GM23338 (cell line): ENCODE measurements around the gene CADPS2. TPM values are rescaled to one million over a fixed set of nuclear protein-coding genes. Genes with fewer than 3 reads are reported as not detected.

Source experiments
- ATAC-seq: fragments of 200-7000 bp; cut with Tn5 transposase; 3 replicates; pipeline ENCODE4 v1.9.1; 2020
- DNase-seq: peaks from one replicate; pipeline ENCODE4 v3.0.0-alpha.2; 2015; ENCODE audit warnings: low spot score
- H2AFZ ChIP-seq: fragments of 200-600 bp; sonication (generic); 2 replicates; pipeline ENCODE4 v1.8.0; 2016; ENCODE audit warnings: antibody characterized with exemption, mild to moderate bottlenecking, moderate library complexity
- H3F3A ChIP-seq: fragments of 200-600 bp; sonication (generic); replicated peaks from 2 replicates; pipeline ENCODE4 v1.8.0; 2017; ENCODE audit warnings: antibody characterized with exemption, mixed run types, low read depth
- H3K27ac ChIP-seq: fragments of 200-600 bp; sonication (generic); 2 replicates; pipeline ENCODE4 v1.6.1; 2016; ENCODE audit warnings: low read depth
- H3K27me3 ChIP-seq: fragments of 200-600 bp; sonication (generic); 2 replicates; pipeline ENCODE4 v1.8.0; 2016; ENCODE audit warnings: mild to moderate bottlenecking, mixed run types, moderate library complexity; ENCODE audit not compliant: insufficient read depth
- H3K36me3 ChIP-seq: fragments of 200-600 bp; sonication (generic); 2 replicates; pipeline ENCODE4 v1.8.0; 2016; ENCODE audit warnings: mild to moderate bottlenecking; ENCODE audit not compliant: insufficient read depth
- H3K4me1 ChIP-seq: fragments of 200-600 bp; sonication (generic); 2 replicates; pipeline ENCODE4 v1.8.0; 2016; ENCODE audit warnings: mild to moderate bottlenecking, moderate library complexity; ENCODE audit not compliant: insufficient read depth
- H3K4me2 ChIP-seq: fragments of 200-600 bp; sonication (generic); 2 replicates; pipeline ENCODE4 v1.7.1; 2017; ENCODE audit warnings: mixed run types
- H3K4me3 ChIP-seq: fragments of 200-600 bp; sonication (generic); 2 replicates; pipeline ENCODE4 v1.6.1; 2016; ENCODE audit warnings: mixed run types
- H3K79me2 ChIP-seq: fragments of 200-600 bp; sonication (generic); replicated peaks from 2 replicates; pipeline ENCODE4 v1.8.0; 2017; ENCODE audit warnings: mild to moderate bottlenecking; ENCODE audit not compliant: insufficient read depth
- H3K9me2 ChIP-seq: fragments of 200-600 bp; sonication (generic); 2 replicates; pipeline ENCODE4 v1.8.0; 2017; ENCODE audit not compliant: insufficient read depth
- H4K20me1 ChIP-seq: fragments of 200-600 bp; sonication (generic); replicated peaks from 2 replicates; pipeline ENCODE4 v1.8.0; 2017; ENCODE audit warnings: mild to moderate bottlenecking; ENCODE audit not compliant: insufficient read depth
- H3K27ac Mint-ChIP-seq: 2 replicates; pipeline ENCODE4 v1.8.0; 2020; ENCODE audit warnings: inconsistent platforms, mild to moderate bottlenecking, moderate library complexity, mixed read lengths
- H3K27me3 Mint-ChIP-seq: 3 replicates; pipeline ENCODE4 v1.8.0; 2022; ENCODE audit warnings: low read depth, mild to moderate bottlenecking, moderate library complexity, mixed read lengths, inconsistent platforms; ENCODE audit not compliant: insufficient read depth, poor library complexity
- H3K36me3 Mint-ChIP-seq: 3 replicates; pipeline ENCODE4 v1.8.0; 2021; ENCODE audit warnings: low read depth, mild to moderate bottlenecking, inconsistent platforms, moderate library complexity, mixed read lengths
- H3K4me1 Mint-ChIP-seq: 3 replicates; pipeline ENCODE4 v1.8.0; 2020; ENCODE audit warnings: mild to moderate bottlenecking, inconsistent platforms, mixed read lengths
- H3K4me3 Mint-ChIP-seq: 3 replicates; pipeline ENCODE4 v1.8.0; 2021; ENCODE audit warnings: moderate library complexity, mild to moderate bottlenecking, inconsistent platforms, mixed read lengths
- H3K9me3 Mint-ChIP-seq: 3 replicates; pipeline ENCODE4 v1.8.0; 2020; ENCODE audit warnings: moderate library complexity, mild to moderate bottlenecking, inconsistent platforms, mixed read lengths
- CREB1 ChIP-seq: fragments of 250-450 bp; sonication (Bioruptor Pico); IDR thresholded peaks from 2 replicates; pipeline ENCODE4 v1.5.0; 2020; ENCODE audit warnings: low read depth, mild to moderate bottlenecking, moderate library complexity
- EZH2 ChIP-seq: fragments of 200-600 bp; sonication (generic); IDR thresholded peaks from one replicate; pipeline ENCODE4 v1.8.0; 2017; ENCODE audit warnings: antibody characterized with exemption, mild to moderate bottlenecking, low read depth; ENCODE audit not compliant: unreplicated experiment
- EZH2phosphoT487 ChIP-seq: fragments of 200-600 bp; sonication (generic); IDR thresholded peaks from one replicate; pipeline ENCODE4 v1.8.1; 2018; ENCODE audit warnings: antibody characterized with exemption; ENCODE audit not compliant: unreplicated experiment
- JUNB ChIP-seq: IDR thresholded peaks from one replicate; pipeline ENCODE4 v1.6.1; 2016; ENCODE audit warnings: antibody characterized with exemption; ENCODE audit not compliant: unreplicated experiment
- NANOG ChIP-seq: IDR thresholded peaks from 2 replicates; pipeline ENCODE4 v1.6.1; 2016; ENCODE audit warnings: antibody characterized with exemption, borderline replicate concordance
- POLR2AphosphoS5 ChIP-seq: IDR thresholded peaks from 2 replicates; pipeline ENCODE4 v1.6.1; 2016; ENCODE audit warnings: antibody characterized with exemption, low read depth
- REST ChIP-seq: IDR thresholded peaks from one replicate; pipeline ENCODE4 v1.6.1; 2018; ENCODE audit warnings: antibody characterized with exemption; ENCODE audit not compliant: unreplicated experiment
- STAT1 ChIP-seq: IDR thresholded peaks from one replicate; pipeline ENCODE4 v1.6.1; 2016; ENCODE audit warnings: antibody characterized with exemption; ENCODE audit not compliant: unreplicated experiment
- polyA plus RNA-seq: library from polyadenylated mRNA; unstranded; fragments of >200 nt; fragmentation: Nextera tagmentation; extraction: Ambion mirVana; gene quantifications from 2 replicates; pipeline ENCODE4 v1.2.1, GENCODE V29; 2016
- total RNA-seq: library from RNA; depleted of rRNA; stranded (reverse); fragments of >200 nt; shearing (Covaris generic); gene quantifications from 2 replicates; pipeline ENCODE4 v1.2.3, GENCODE V29; 2014
- TF ChIP-seq, protein P1 (sequence below), 2 experiments: fragments of 200-600 bp in 1 of 2; sonication (generic) in 1 of 2; conservative IDR thresholded peaks; 2 replicates each; pipeline versions ENCODE4 v1.5.1 to v1.6.1; 2016 to 2017; ENCODE audit warnings: antibody characterized with exemption in 2 of 2, low read depth in 2 of 2, mild to moderate bottlenecking in 2 of 2, moderate library complexity in 1 of 2
- TF ChIP-seq, protein P2 (sequence below): IDR thresholded peaks from 2 replicates; pipeline ENCODE4 v1.6.1; 2016; ENCODE audit warnings: antibody characterized with exemption
- TF ChIP-seq, protein P3 (sequence below): fragments of 250-450 bp; sonication (Bioruptor Pico); IDR thresholded peaks from 2 replicates; pipeline ENCODE4 v1.5.0; 2020; ENCODE audit warnings: mild to moderate bottlenecking, moderate library complexity

The CADPS2 gene
- total and polyA plus RNA-seq, 2 experiments from 2014 or later: 16.3 to 36.9 TPM

GRCh38 chr7:122626785-122627184 lies 259.5 kb downstream of the CADPS2 start:
- Mint-ChIP-seq H3K27ac (no peak overlapping the region), H3K27me3 (no peaks in the 10 kb centered on the region), H3K4me1 (peaks cover 6% of the 10 kb centered on the region; the same call in 1 of the 3 replicates), H3K36me3 (no peaks in the 10 kb centered on the region), H3K9me3 (no peaks in the 10 kb centered on the region), H3K4me3 (no peak overlapping the region)
- DNase-seq (no peak), ATAC-seq (no peak)
- no peaks in the 10 kb centered on the region for H4K20me1 ChIP-seq
- H3K79me2 ChIP-seq: no peaks in the 10 kb centered on the region
- no peak overlapping the region for H2AFZ ChIP-seq
- H3K4me3 ChIP-seq: no peak overlapping the region
- no peak for TF ChIP-seq EZH2phosphoT487
- TF ChIP-seq NANOG: no peak
- TF ChIP-seq, protein P1, sequence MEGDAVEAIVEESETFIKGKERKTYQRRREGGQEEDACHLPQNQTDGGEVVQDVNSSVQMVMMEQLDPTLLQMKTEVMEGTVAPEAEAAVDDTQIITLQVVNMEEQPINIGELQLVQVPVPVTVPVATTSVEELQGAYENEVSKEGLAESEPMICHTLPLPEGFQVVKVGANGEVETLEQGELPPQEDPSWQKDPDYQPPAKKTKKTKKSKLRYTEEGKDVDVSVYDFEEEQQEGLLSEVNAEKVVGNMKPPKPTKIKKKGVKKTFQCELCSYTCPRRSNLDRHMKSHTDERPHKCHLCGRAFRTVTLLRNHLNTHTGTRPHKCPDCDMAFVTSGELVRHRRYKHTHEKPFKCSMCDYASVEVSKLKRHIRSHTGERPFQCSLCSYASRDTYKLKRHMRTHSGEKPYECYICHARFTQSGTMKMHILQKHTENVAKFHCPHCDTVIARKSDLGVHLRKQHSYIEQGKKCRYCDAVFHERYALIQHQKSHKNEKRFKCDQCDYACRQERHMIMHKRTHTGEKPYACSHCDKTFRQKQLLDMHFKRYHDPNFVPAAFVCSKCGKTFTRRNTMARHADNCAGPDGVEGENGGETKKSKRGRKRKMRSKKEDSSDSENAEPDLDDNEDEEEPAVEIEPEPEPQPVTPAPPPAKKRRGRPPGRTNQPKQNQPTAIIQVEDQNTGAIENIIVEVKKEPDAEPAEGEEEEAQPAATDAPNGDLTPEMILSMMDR (conservative IDR thresholded peaks at IDR 0.05; ENCODE audit: low read depth in 2 of 2): no peak
- no peak for TF ChIP-seq POLR2AphosphoS5
- TF ChIP-seq REST: no peak
- no peak for TF ChIP-seq STAT1
- TF ChIP-seq JUNB: no peak
- no peaks in the 10 kb centered on the region for H3K27me3 ChIP-seq
- H3K4me2 ChIP-seq: no peak overlapping the region
- no peaks in the 10 kb centered on the region for H3K36me3 ChIP-seq
- H3K9me2 ChIP-seq: no peaks in the 10 kb centered on the region
- H3K27ac ChIP-seq: no peak overlapping the region
- H3F3A ChIP-seq: no peaks in the 10 kb centered on the region
- H3K4me1 ChIP-seq: no peaks in the 10 kb centered on the region

DNA sequence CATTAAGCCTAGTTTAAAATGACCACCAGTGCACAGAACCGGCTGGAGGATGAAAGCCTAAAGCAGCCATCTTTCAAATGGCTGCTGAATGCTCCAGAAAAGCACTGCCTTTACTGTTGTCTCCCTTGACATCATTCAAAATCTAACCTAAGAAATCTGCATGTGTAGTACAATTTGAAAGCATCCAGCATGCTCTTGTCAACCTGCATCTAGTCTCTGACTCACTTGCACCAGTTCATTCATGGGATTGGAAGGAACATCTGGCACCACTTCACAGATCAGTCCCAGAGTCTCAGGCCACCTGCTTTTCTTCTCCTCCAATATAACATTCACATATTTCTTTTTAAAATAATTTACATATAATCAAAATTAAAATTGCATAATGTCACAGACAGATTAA lies 263.6 kb downstream of the CADPS2 start:
- Mint-ChIP-seq H3K9me3 (no peaks in the 10 kb centered on the region), H3K4me3 (no peak overlapping the region), H3K4me1 (peaks cover 9% of the 10 kb centered on the region; the same call in 2 of the 3 replicates), H3K27ac (no peak overlapping the region), H3K36me3 (no peaks in the 10 kb centered on the region), H3K27me3 (no peaks in the 10 kb centered on the region)
- ATAC-seq (no peak), DNase-seq (no peak)
- Histone ChIP-seq H3K36me3 (no peaks in the 10 kb centered on the region), H3F3A (no peaks in the 10 kb centered on the region), H3K79me2 (no peaks in the 10 kb centered on the region), H3K9me2 (no peaks in the 10 kb centered on the region), H3K27me3 (no peaks in the 10 kb centered on the region), H2AFZ (no peak overlapping the region), H3K4me3 (no peak overlapping the region), H3K4me1 (no peaks in the 10 kb centered on the region), H4K20me1 (no peaks in the 10 kb centered on the region), H3K27ac (no peak overlapping the region), H3K4me2 (no peak overlapping the region)
- no peak for TF ChIP-seq EZH2
- TF ChIP-seq STAT1: no peak
- TF ChIP-seq CREB1 (CRISPR knock-in tag): no peak
- TF ChIP-seq, protein P2, sequence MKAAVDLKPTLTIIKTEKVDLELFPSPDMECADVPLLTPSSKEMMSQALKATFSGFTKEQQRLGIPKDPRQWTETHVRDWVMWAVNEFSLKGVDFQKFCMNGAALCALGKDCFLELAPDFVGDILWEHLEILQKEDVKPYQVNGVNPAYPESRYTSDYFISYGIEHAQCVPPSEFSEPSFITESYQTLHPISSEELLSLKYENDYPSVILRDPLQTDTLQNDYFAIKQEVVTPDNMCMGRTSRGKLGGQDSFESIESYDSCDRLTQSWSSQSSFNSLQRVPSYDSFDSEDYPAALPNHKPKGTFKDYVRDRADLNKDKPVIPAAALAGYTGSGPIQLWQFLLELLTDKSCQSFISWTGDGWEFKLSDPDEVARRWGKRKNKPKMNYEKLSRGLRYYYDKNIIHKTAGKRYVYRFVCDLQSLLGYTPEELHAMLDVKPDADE: no peak
- TF ChIP-seq, protein P3, sequence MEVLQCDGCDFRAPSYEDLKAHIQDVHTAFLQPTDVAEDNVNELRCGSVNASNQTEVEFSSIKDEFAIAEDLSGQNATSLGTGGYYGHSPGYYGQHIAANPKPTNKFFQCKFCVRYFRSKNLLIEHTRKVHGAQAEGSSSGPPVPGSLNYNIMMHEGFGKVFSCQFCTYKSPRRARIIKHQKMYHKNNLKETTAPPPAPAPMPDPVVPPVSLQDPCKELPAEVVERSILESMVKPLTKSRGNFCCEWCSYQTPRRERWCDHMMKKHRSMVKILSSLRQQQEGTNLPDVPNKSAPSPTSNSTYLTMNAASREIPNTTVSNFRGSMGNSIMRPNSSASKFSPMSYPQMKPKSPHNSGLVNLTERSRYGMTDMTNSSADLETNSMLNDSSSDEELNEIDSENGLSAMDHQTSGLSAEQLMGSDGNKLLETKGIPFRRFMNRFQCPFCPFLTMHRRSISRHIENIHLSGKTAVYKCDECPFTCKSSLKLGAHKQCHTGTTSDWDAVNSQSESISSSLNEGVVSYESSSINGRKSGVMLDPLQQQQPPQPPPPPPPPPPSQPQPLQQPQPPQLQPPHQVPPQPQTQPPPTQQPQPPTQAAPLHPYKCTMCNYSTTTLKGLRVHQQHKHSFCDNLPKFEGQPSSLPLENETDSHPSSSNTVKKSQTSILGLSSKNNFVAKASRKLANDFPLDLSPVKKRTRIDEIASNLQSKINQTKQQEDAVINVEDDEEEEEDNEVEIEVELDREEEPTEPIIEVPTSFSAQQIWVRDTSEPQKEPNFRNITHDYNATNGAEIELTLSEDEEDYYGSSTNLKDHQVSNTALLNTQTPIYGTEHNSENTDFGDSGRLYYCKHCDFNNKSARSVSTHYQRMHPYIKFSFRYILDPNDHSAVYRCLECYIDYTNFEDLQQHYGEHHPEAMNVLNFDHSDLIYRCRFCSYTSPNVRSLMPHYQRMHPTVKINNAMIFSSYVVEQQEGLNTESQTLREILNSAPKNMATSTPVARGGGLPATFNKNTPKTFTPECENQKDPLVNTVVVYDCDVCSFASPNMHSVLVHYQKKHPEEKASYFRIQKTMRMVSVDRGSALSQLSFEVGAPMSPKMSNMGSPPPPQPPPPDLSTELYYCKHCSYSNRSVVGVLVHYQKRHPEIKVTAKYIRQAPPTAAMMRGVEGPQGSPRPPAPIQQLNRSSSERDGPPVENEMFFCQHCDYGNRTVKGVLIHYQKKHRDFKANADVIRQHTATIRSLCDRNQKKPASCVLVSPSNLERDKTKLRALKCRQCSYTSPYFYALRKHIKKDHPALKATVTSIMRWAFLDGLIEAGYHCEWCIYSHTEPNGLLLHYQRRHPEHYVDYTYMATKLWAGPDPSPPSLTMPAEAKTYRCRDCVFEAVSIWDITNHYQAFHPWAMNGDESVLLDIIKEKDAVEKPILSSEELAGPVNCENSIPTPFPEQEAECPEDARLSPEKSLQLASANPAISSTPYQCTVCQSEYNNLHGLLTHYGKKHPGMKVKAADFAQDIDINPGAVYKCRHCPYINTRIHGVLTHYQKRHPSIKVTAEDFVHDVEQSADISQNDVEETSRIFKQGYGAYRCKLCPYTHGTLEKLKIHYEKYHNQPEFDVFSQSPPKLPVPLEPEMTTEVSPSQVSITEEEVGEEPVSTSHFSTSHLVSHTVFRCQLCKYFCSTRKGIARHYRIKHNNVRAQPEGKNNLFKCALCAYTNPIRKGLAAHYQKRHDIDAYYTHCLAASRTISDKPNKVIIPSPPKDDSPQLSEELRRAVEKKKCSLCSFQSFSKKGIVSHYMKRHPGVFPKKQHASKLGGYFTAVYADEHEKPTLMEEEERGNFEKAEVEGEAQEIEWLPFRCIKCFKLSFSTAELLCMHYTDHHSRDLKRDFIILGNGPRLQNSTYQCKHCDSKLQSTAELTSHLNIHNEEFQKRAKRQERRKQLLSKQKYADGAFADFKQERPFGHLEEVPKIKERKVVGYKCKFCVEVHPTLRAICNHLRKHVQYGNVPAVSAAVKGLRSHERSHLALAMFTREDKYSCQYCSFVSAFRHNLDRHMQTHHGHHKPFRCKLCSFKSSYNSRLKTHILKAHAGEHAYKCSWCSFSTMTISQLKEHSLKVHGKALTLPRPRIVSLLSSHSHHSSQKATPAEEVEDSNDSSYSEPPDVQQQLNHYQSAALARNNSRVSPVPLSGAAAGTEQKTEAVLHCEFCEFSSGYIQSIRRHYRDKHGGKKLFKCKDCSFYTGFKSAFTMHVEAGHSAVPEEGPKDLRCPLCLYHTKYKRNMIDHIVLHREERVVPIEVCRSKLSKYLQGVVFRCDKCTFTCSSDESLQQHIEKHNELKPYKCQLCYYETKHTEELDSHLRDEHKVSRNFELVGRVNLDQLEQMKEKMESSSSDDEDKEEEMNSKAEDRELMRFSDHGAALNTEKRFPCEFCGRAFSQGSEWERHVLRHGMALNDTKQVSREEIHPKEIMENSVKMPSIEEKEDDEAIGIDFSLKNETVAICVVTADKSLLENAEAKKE (CRISPR knock-in tag): no peak
